Breast epithelium (tissue), 4 donors: ENCODE measurements around the gene CBLB. TPM values are rescaled to one million over a fixed set of nuclear protein-coding genes. Genes with fewer than 3 reads are reported as not detected.
A peak's percentile ranks its signal among the peaks of the same experiment; 100 is the strongest.

Experiments used
- DNase-seq, 2 donors: peaks; one replicate each; pipeline ENCODE4 v3.0.0-alpha.2; 2019; ENCODE audit warnings: low spot score in 2 of 2
- H3K27ac ChIP-seq, 2 donors: fragments of 200-600 bp; sonication (generic) in 1 of 2; one replicate each; pipeline ENCODE4 v1.5.1; 2016 to 2019; ENCODE audit warnings: mild to moderate bottlenecking in 1 of 2
- H3K27me3 ChIP-seq, 2 donors: fragments of 200-600 bp; sonication (generic) in 1 of 2; one replicate each; pipeline versions ENCODE4 v1.5.1 to v1.6.0; 2017 to 2019; ENCODE audit warnings: control low read depth in 1 of 2, mild to moderate bottlenecking in 1 of 2
- H3K36me3 ChIP-seq: fragments of 200-600 bp; one replicate; pipeline ENCODE4 v1.5.1; 2019
- H3K4me1 ChIP-seq, 2 donors: fragments of 200-600 bp; sonication (generic); one replicate each; pipeline ENCODE4 v1.5.1; 2016 to 2019; ENCODE audit warnings: control low read depth in 1 of 2
- H3K4me3 ChIP-seq, 3 donors: fragments of 200-600 bp; sonication (generic); 1 replicate in 2 of 3; 2 replicates in 1 of 3; pipeline ENCODE4 v1.5.1; 2016 to 2019; ENCODE audit warnings: mild to moderate bottlenecking in 3 of 3, moderate library complexity in 2 of 3
- H3K9me3 ChIP-seq, 2 donors: fragments of 200-600 bp; sonication (generic) in 1 of 2; one replicate each; pipeline ENCODE4 v1.5.1; 2016 to 2019; ENCODE audit warnings: control low read depth in 1 of 2
- POLR2A ChIP-seq: fragments of 450-650 bp; IDR thresholded peaks from one replicate; pipeline ENCODE4 v1.6.1; 2016; ENCODE audit warnings: antibody characterized with exemption, mild to moderate bottlenecking, moderate library complexity
- POLR2AphosphoS5 ChIP-seq, 3 donors: sonication (generic); formaldehyde crosslinking; IDR thresholded peaks; one replicate each; pipeline ENCODE4 v1.6.1; 2017; ENCODE audit warnings: antibody characterized with exemption in 3 of 3
- intact Hi-C: fragments of 100-400 bp; cut with DNase I; formaldehyde crosslinking; loops from one replicate; pipeline ENCODE4 v1.15.1; 2023; ENCODE audit warnings: low total_unique reads
- total RNA-seq, 3 donors: library from RNA; depleted of rRNA; stranded (reverse); fragments of >200 nt; gene quantifications; one replicate each; pipeline ENCODE4 v1.1.0, GENCODE V29; 2016
- TF ChIP-seq, protein P1 (sequence below), 3 donors: fragments of 450-650 bp; IDR thresholded peaks; one replicate each; pipeline ENCODE4 v1.5.1; 2016 to 2017; ENCODE audit warnings: antibody characterized with exemption in 3 of 3, mild to moderate bottlenecking in 3 of 3, moderate library complexity in 3 of 3

Gene CBLB
- total RNA-seq, 3 donors from 2014 or later = 57.7 to 107 (median 70.8) TPM

DNA sequence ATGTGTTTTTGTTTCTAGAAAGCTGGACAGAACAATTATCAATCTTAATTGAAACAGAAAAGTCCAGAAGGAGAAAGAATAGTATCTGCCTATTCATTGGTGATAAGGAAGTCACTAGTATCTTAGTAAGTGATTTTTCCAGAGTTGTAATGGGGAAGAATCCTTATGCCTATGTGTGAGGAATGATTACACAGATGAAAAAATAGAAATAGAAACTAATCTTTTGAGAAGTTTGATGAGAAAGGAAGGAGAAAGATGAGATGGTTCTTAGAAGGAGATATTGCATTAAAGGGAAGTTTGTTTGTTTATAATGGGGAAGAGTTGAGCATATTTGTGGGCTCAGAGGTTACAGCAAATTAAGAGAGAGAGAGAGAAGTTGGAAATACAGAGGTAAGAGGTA lies 42.7 kb upstream of the CBLB start:
- no peaks in the 10 kb centered on the region for H3K4me1 ChIP-seq
- H3K36me3 ChIP-seq = no peaks in the 10 kb centered on the region
- TF ChIP-seq POLR2AphosphoS5 (IDR thresholded peaks at IDR 0.05) = no peak
- TF ChIP-seq, protein P1, sequence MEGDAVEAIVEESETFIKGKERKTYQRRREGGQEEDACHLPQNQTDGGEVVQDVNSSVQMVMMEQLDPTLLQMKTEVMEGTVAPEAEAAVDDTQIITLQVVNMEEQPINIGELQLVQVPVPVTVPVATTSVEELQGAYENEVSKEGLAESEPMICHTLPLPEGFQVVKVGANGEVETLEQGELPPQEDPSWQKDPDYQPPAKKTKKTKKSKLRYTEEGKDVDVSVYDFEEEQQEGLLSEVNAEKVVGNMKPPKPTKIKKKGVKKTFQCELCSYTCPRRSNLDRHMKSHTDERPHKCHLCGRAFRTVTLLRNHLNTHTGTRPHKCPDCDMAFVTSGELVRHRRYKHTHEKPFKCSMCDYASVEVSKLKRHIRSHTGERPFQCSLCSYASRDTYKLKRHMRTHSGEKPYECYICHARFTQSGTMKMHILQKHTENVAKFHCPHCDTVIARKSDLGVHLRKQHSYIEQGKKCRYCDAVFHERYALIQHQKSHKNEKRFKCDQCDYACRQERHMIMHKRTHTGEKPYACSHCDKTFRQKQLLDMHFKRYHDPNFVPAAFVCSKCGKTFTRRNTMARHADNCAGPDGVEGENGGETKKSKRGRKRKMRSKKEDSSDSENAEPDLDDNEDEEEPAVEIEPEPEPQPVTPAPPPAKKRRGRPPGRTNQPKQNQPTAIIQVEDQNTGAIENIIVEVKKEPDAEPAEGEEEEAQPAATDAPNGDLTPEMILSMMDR (IDR thresholded peaks at IDR 0.05) = no peak
- TF ChIP-seq POLR2A = no peak
- no peak overlapping the region for H3K27ac ChIP-seq
- peaks cover 0 to 5% of the 10 kb centered on the region in 2 donors for H3K9me3 ChIP-seq
- no peak overlapping the region for H3K4me3 ChIP-seq
- no peak for DNase-seq
- H3K27me3 ChIP-seq = no peaks in the 10 kb centered on the region
- intact Hi-C loops = no loop called here

DNA sequence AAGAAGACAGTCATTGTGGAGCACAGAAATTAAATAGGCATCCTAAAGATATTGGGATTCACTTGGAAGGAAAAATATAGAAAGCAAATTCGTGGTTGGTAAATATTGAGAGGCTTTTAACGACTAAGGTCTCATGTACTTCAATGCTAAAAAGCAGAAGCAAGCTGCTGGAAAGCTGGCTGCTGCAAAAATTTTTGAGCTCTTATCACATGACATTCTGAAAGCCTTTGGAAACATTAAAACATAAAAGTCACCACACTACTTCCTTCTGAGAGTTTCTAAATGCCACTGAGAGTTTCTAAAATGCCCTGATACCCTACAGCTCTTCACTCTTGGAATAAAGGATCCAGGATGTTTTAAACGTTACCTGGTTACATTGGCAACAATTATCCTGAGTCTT lies 39.0 kb upstream of the CBLB start:
- TF ChIP-seq POLR2A = no peak
- TF ChIP-seq POLR2AphosphoS5 (IDR thresholded peaks at IDR 0.05) = no peak
- H3K9me3 ChIP-seq = no peaks in the 10 kb centered on the region
- DNase-seq = no peak
- H3K27ac ChIP-seq = peak overlapping the region; percentile 64 to 70
- H3K4me3 ChIP-seq = no peak overlapping the region
- no peaks in the 10 kb centered on the region for H3K27me3 ChIP-seq
- H3K4me1 ChIP-seq = no peaks in the 10 kb centered on the region
- no peaks in the 10 kb centered on the region for H3K36me3 ChIP-seq
- intact Hi-C loops = no loop called here

DNA sequence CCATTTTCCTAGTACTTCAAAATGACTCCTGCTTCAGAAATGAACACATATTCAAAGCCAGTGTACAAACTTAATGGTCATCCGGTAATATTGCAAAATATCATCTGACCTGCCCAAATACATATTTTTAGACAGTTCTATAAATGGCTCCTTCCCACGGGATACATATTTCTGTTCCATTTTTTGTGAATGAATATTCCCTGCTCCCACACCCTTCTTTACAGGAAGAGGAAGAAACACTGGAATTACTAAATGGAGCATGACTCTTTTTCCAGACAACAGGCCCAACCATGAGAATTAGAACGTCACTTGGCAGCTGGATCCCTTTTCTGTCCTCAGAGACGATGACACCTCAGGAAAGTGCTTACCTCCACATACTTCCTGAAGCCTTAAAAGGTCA lies 38.0 kb upstream of the CBLB start:
- Histone ChIP-seq H3K4me1 (no peaks in the 10 kb centered on the region), H3K4me3 (no peak overlapping the region), H3K9me3 (no peaks in the 10 kb centered on the region), H3K27me3 (no peaks in the 10 kb centered on the region), H3K36me3 (no peaks in the 10 kb centered on the region), H3K27ac (peak overlapping the region; percentile 70 to 81)
- intact Hi-C loops = no loop called here
- TF ChIP-seq POLR2A = no peak
- peak in 2 of 3 donors; percentile 69 to 80 for TF ChIP-seq POLR2AphosphoS5 (IDR thresholded peaks at IDR 0.05)
- TF ChIP-seq, protein P1 (IDR thresholded peaks at IDR 0.05) = no peak
- peak in 1 of 2 donors; percentile 50 for DNase-seq

DNA sequence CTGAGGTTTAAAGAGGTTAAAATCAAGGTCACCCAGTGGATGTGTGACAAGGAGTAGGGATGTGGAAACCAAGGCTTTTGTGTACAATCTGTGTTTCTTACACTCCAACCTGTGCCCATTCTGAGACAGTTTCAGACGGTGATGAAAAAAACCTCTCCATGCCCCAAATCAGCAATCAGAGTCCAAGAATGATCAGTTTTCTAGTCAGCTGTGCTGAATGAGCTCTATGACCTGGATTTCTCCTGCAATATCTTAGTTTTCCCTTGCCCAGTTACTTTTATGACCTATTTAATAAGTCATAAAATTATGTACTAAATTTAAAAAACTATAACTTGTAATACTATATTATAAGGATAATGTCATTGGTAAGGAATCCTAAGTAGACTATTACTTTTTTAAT lies 37.5 kb upstream of the CBLB start:
- Histone ChIP-seq H3K4me1 (no peaks in the 10 kb centered on the region), H3K27ac (peak overlapping the region; percentile 70 to 81), H3K9me3 (no peaks in the 10 kb centered on the region), H3K27me3 (no peaks in the 10 kb centered on the region), H3K4me3 (no peak overlapping the region), H3K36me3 (no peaks in the 10 kb centered on the region)
- intact Hi-C loops = no loop called here
- TF ChIP-seq POLR2AphosphoS5 (IDR thresholded peaks at IDR 0.05) = no peak
- no peak for TF ChIP-seq POLR2A
- TF ChIP-seq, protein P1 (IDR thresholded peaks at IDR 0.05) = no peak
- DNase-seq = no peak

DNA sequence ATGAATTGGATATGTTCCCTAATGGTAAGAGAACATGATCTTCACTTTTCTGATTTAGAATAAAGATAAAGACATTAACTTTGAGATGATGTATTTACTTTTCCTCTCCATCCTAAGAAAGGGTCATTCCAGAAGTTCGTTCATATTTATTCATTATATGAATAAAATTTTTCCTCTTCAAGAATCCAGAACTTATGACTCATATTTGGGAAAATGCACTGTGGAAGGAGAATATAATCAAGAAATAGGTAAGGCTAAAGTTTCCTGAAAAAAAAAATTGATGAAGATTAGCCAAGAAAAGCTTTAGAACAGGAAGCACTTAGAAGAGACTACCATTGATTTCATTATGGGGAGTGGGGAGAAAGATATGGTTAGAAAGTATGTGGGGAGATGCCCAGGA lies 36.5 kb upstream of the CBLB start:
- no peak overlapping the region for H3K4me3 ChIP-seq
- intact Hi-C loops = no loop called here
- H3K36me3 ChIP-seq = no peaks in the 10 kb centered on the region
- H3K9me3 ChIP-seq = no peaks in the 10 kb centered on the region
- H3K4me1 ChIP-seq = no peaks in the 10 kb centered on the region
- TF ChIP-seq, protein P1 (IDR thresholded peaks at IDR 0.05) = no peak
- TF ChIP-seq POLR2A = no peak
- no peak for TF ChIP-seq POLR2AphosphoS5 (IDR thresholded peaks at IDR 0.05)
- no peak for DNase-seq
- no peak overlapping the region for H3K27ac ChIP-seq
- no peaks in the 10 kb centered on the region for H3K27me3 ChIP-seq

DNA sequence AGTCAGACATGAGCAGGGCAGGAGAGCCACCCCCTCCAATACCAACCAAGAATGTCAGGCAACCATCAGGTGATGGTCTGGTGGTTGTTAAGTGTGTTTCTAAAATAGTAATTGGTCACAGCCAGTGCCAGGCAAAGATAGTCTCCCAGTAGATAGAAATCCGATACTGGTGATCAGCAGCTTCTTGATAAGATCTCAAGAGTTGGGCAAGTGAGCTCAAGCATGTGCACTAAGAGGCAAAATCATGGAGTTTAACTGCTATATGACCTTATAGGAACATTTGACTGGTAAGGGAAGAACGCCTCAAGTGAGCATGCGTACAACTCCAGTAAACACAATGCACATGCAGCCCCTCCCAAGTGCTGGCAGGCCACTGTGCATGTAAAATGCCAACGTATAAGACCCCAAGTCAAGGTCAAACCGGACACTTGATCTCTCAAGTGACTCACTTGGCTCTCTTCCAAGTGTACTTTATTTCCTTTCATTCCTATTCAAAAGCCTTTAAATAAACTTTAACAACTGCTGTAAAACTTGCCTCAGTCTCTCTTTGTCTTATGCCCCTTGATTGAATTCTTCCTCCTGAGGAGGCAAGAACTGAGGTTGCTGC lies 36.0 kb upstream of the CBLB start:
- no peaks in the 10 kb centered on the region for H3K4me1 ChIP-seq
- H3K27me3 ChIP-seq = no peaks in the 10 kb centered on the region
- intact Hi-C loops = no loop called here
- DNase-seq = no peak
- no peak overlapping the region for H3K4me3 ChIP-seq
- no peak for TF ChIP-seq POLR2A
- no peak for TF ChIP-seq POLR2AphosphoS5 (IDR thresholded peaks at IDR 0.05)
- TF ChIP-seq, protein P1 (IDR thresholded peaks at IDR 0.05) = no peak
- no peaks in the 10 kb centered on the region for H3K9me3 ChIP-seq
- H3K36me3 ChIP-seq = no peaks in the 10 kb centered on the region
- no peak overlapping the region for H3K27ac ChIP-seq
